Measurements from ENCODE around the gene ADAT1. TPM values are rescaled to one million over a fixed set of nuclear protein-coding genes. Genes with fewer than 3 reads are reported as not detected.

Gene ADAT1
- total RNA-seq (10 to 100 TPM; 22.6 to 42.3 TPM), polyA plus RNA-seq (10 to 100 TPM; 13.2 to 14.3 TPM)

DNA sequence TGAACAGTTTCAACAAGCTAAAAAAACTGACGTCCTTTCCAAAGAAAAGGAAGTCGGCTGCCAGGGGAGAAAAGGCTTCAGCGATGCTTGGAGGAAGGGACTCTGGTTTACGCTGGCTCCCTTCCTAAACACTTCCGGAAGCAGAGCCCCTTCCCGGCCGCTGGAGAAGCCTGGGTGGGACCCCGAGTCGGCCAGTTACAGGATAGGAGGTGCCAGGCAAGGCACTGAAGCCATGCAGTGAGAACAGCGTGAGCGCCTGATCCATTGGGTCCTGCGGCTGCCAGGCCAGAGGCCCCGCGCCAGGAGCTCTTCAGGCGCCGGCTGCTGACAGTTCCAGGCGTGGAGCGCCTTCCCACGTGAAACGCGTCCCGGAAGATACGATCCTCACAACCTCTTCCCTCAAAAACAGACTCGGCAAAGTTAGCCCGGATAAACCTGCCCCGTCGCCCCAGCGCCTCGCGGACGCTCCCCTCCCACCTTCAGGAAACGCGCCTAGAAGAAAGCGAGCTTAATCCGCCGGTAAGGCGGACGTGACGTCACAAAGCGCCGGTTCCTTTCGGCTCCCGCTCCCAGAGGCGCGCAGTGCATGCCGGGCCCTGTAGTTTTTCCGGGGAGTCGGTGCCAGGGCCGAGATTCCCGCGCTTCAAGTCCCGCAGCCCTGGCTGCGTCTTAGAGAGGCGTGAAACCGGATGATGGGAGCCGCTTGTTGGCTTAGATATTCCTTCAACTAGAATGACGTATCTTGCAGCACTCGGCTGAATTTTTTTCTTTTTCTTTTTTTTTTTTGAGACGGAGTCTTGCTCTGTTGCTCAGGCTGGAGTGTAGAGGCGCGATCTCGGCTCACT lies at the start of gene ADAT1:
Gene ADAT1, minus strand, starts transcription at position 521 of the 845 bp plus-strand sequence. CDS start 2,482 bp downstream, outside the sequence.
- peak within 1 kb of the TSS; percentile 57 to 95 for H3K9ac ChIP-seq (ENCODE audit: low read depth in 1 of 2, low read length in 2 of 2)
- H3K9me3 ChIP-seq (ENCODE audit: control insufficient read depth in 4 of 4, low read length in 3 of 4) = no peaks in the 10 kb centered on the region
- peaks cover 0 to 17% (median 10%) of the 10 kb centered on the region in 4 donors for H3K4me1 ChIP-seq (ENCODE audit: control insufficient read depth in 4 of 4, insufficient read depth in 4 of 4, low read length in 3 of 4)
- under 1% methylated on average over 62 of the region's 62 CpGs for WGBS
- peak; percentile 96 for DNase-seq (ENCODE audit: low spot score)
- H3K36me3 ChIP-seq (ENCODE audit: control insufficient read depth in 4 of 4, insufficient read depth in 3 of 4, low read depth in 1 of 4, low read length in 3 of 4) = peaks cover 1 to 37% (median 18%) of the 10 kb centered on the region in 4 donors
- TF ChIP-seq FOXA2 (IDR thresholded peaks at IDR 0.05) (no peak), RXRA (IDR thresholded peaks at IDR 0.05) (no peak), YY1 (IDR thresholded peaks at IDR 0.05) (peak; percentile 68), SP1 (IDR thresholded peaks at IDR 0.05) (peak; percentile 52), TAF1 (conservative IDR thresholded peaks at IDR 0.05) (no peak), RAD21 (IDR thresholded peaks at IDR 0.05) (peak in 1 of 2 donors; percentile 28), NR2F2 (IDR thresholded peaks at IDR 0.05) (no peak), JUND (IDR thresholded peaks at IDR 0.05) (no peak), GABPA (IDR thresholded peaks at IDR 0.05 in 1 of 2, conservative IDR thresholded peaks at IDR 0.05 in 1 of 2) (peak; percentile 84 to 95), EGR1 (IDR thresholded peaks at IDR 0.05; ENCODE audit: low read depth in 2 of 2) (no peak), REST (IDR thresholded peaks at IDR 0.05) (peak; percentile 11), FOXA1 (IDR thresholded peaks at IDR 0.05) (no peak), ATF3 (IDR thresholded peaks at IDR 0.05) (no peak), HNF4A (conservative IDR thresholded peaks at IDR 0.05) (no peak), HNF4G (IDR thresholded peaks at IDR 0.05) (no peak)
- TF ChIP-seq, protein P1, sequence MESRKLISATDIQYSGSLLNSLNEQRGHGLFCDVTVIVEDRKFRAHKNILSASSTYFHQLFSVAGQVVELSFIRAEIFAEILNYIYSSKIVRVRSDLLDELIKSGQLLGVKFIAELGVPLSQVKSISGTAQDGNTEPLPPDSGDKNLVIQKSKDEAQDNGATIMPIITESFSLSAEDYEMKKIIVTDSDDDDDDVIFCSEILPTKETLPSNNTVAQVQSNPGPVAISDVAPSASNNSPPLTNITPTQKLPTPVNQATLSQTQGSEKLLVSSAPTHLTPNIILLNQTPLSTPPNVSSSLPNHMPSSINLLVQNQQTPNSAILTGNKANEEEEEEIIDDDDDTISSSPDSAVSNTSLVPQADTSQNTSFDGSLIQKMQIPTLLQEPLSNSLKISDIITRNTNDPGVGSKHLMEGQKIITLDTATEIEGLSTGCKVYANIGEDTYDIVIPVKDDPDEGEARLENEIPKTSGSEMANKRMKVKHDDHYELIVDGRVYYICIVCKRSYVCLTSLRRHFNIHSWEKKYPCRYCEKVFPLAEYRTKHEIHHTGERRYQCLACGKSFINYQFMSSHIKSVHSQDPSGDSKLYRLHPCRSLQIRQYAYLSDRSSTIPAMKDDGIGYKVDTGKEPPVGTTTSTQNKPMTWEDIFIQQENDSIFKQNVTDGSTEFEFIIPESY (IDR thresholded peaks at IDR 0.05) = peak; percentile 99
- TF ChIP-seq, protein P2, sequence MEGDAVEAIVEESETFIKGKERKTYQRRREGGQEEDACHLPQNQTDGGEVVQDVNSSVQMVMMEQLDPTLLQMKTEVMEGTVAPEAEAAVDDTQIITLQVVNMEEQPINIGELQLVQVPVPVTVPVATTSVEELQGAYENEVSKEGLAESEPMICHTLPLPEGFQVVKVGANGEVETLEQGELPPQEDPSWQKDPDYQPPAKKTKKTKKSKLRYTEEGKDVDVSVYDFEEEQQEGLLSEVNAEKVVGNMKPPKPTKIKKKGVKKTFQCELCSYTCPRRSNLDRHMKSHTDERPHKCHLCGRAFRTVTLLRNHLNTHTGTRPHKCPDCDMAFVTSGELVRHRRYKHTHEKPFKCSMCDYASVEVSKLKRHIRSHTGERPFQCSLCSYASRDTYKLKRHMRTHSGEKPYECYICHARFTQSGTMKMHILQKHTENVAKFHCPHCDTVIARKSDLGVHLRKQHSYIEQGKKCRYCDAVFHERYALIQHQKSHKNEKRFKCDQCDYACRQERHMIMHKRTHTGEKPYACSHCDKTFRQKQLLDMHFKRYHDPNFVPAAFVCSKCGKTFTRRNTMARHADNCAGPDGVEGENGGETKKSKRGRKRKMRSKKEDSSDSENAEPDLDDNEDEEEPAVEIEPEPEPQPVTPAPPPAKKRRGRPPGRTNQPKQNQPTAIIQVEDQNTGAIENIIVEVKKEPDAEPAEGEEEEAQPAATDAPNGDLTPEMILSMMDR (IDR thresholded peaks at IDR 0.05; ENCODE audit: low read depth, low read length, missing input control) = no peak
- TF ChIP-seq, protein P3, sequence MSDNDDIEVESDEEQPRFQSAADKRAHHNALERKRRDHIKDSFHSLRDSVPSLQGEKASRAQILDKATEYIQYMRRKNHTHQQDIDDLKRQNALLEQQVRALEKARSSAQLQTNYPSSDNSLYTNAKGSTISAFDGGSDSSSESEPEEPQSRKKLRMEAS (IDR thresholded peaks at IDR 0.05) = peak; percentile 76
- peak within 1 kb of the TSS; percentile 79 to 94 (median 88) for H3K4me3 ChIP-seq (ENCODE audit: low read depth in 1 of 3, low read length in 3 of 3)
- peak within 1 kb of the TSS; percentile 81 to 89 for H3K27ac ChIP-seq (ENCODE audit: low read depth in 1 of 2, low read length in 2 of 2)
- H3K27me3 ChIP-seq (ENCODE audit: control insufficient read depth in 4 of 4, insufficient read depth in 4 of 4, low read length in 3 of 4) = no peaks in the 10 kb centered on the region

All from liver (tissue), 9 donors.